ENCODE measurements around the gene SIGMAR1.
A peak's percentile ranks its signal among the peaks of the same experiment; 100 is the strongest.

SIGMAR1 gene

DNA sequence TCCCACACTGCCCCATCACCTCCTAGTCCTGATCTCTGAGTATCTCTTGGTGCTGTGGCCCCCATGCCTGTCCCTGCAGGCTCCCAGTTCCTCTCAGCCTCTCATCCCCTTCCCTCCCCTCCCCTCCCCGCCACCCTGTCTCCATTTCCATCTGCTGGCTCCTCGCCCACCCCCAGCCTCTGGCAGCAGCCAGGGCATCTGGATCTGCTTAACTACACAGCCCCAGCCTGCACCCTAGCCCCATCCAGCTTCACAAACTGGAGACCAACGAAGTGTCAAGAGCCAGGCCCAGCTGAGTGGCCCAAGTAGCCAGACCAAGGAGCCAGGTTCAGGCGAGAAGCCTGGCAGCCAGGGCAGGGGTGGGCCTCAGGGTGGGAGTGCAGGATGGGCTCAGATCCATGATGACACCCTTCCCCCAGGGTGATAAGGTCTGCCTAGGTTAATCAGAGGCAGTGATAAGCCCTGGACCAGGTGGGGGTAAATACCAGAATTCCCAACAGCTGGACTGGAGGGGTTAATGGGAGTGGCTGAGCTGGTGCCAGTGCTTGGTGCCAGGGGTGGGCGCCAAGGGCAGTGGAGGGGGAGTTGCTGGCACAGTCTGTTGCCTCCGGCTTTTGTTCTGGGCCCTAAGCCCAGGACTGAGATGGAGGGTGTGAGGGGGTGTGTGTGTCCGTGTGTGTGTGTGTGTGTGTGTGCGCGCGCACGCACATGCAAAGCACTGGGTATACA lies 16.9 kb upstream of the SIGMAR1 start:
- Histone ChIP-seq H4K12ac (ENCODE audit: low read depth, low read length) (no peak overlapping the region), H3K4ac (ENCODE audit: low read depth, low read length) (no peak overlapping the region), H3K14ac (ENCODE audit: low read length) (no peak overlapping the region), H2BK12ac (ENCODE audit: low read length) (no peak overlapping the region), H3K27ac (ENCODE audit: low read depth, low read length) (no peak overlapping the region), H3K9ac (ENCODE audit: low read length) (no peak overlapping the region), H2BK120ac (ENCODE audit: insufficient read depth, low read length, poor library complexity) (no peak overlapping the region), H3K18ac (ENCODE audit: low read length) (no peak overlapping the region), H4K91ac (ENCODE audit: low read depth, low read length) (no peak overlapping the region), H3K4me1 (ENCODE audit: control insufficient read depth in 1 of 2, insufficient read depth in 2 of 2, low read length in 2 of 2) (peaks cover 23 to 28% of the 10 kb centered on the region in 2 experiments), H3K36me3 (ENCODE audit: control insufficient read depth in 1 of 2, insufficient read depth in 2 of 2, low read length in 2 of 2) (peaks cover 3 to 4% of the 10 kb centered on the region in 2 experiments), H3K4me3 (ENCODE audit: low read depth, low read length) (no peak overlapping the region), H4K8ac (ENCODE audit: low read depth, low read length) (no peak overlapping the region), H2AK5ac (ENCODE audit: low read length) (no peak overlapping the region), H3K27me3 (ENCODE audit: insufficient read depth, low read length) (no peaks in the 10 kb centered on the region), H3K4me2 (ENCODE audit: low read length) (no peak overlapping the region), H3K23ac (ENCODE audit: low read length) (no peak overlapping the region), H3K79me2 (ENCODE audit: control insufficient read depth, insufficient read depth, low read length, poor library complexity) (no peaks in the 10 kb centered on the region), H2BK5ac (ENCODE audit: low read depth, low read length, poor library complexity) (no peak overlapping the region), H2AFZ (ENCODE audit: insufficient read depth, low read length, poor library complexity) (no peak overlapping the region), H3K79me1 (ENCODE audit: low read length) (peaks cover 4% of the 10 kb centered on the region), H3K9me3 (ENCODE audit: insufficient read depth, low read depth, low read length) (peaks cover 3% of the 10 kb centered on the region)
- no CpG with 5 or more reads among the region's 11 CpGs for WGBS (ENCODE audit: extremely low coverage, insufficient coverage, insufficient read length)
- DNase-seq: no peak

DNA sequence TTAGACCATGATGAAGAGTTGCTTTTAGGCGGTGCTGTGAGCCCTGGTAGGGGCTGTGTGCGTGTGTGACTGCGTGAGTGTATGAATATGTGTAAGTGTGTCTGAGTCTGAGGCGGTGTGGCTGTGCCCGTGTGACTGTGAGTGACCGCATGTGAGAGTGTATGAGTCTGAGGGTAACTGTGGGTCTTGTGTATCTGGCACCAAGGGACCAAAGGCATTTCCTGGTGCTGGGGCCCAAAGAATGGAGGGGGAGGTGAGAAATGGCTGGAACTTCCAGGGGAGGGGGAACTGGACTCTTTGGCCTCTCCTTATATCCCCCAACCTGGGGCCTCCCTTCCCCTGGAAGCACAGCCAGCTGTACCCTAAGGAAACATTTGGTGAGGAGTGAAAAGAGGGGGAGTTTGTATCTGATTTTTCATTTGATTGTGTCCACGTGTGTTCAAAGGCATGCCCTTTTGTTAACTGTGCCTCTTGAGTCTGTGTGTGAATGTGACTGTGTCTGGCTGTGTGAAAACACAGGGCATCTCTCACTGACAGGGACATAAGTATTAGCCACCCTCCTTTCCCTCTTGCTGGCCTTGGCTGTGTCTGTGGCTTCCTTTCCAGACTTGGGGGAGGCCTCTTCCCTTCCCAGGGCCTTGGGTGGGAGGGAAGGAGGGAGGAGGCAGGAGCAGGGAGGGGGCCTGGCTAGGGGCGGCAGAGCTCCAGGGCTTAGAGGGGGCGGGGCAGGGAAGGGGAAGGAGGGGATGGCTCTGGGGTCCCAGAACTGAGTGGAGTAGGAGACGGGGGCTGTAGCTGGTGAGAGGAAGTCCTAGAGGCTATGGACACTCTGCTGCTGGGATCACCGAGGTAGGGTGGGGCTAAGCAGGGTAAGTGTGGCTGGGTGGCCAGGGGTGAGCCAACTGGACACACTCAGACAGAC lies 15.8 kb upstream of the SIGMAR1 start:
- peak overlapping the region; percentile 6 for H3K14ac ChIP-seq (ENCODE audit: low read length)
- H3K4me3 ChIP-seq (ENCODE audit: low read depth, low read length): no peak overlapping the region
- no CpG with 5 or more reads among the region's 11 CpGs for WGBS (ENCODE audit: extremely low coverage, insufficient coverage, insufficient read length)

DNA sequence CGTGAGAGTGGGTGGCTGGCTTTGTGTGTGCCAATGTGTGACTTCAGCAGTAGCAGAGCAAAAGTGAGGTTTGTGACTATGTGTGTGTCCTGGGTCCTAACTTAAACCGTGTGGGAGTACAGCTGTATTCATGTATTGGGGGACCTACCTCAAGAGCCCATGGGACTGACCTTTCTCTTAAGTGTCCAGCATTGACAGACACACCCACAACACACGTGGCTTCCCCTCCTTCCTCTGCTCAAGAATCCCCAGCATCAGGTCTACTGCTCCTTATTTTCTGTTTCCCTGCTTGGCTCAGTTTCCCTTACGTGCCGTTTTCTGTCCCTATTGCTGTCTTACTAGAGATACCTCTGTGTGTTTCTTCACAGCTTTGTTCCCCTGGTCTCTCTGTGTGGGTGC lies 15.0 kb upstream of the SIGMAR1 start:
- H2BK120ac ChIP-seq (ENCODE audit: insufficient read depth, low read length, poor library complexity): no peak overlapping the region
- H3K18ac ChIP-seq (ENCODE audit: low read length): no peak overlapping the region
- peaks cover 4% of the 10 kb centered on the region for H3K79me1 ChIP-seq (ENCODE audit: low read length)
- no peak overlapping the region for H2AK5ac ChIP-seq (ENCODE audit: low read length)
- no peak overlapping the region for H4K12ac ChIP-seq (ENCODE audit: low read depth, low read length)
- no peak overlapping the region for H4K91ac ChIP-seq (ENCODE audit: low read depth, low read length)
- peaks cover 3% of the 10 kb centered on the region for H3K9me3 ChIP-seq (ENCODE audit: insufficient read depth, low read depth, low read length)
- H3K4me2 ChIP-seq (ENCODE audit: low read length): peak overlapping the region; percentile 53
- peaks cover 15 to 17% of the 10 kb centered on the region in 2 experiments for H3K36me3 ChIP-seq (ENCODE audit: control insufficient read depth in 1 of 2, insufficient read depth in 2 of 2, low read length in 2 of 2)
- no peaks in the 10 kb centered on the region for H3K27me3 ChIP-seq (ENCODE audit: insufficient read depth, low read length)
- peaks cover 29 to 30% of the 10 kb centered on the region in 2 experiments for H3K4me1 ChIP-seq (ENCODE audit: control insufficient read depth in 1 of 2, insufficient read depth in 2 of 2, low read length in 2 of 2)
- H3K23ac ChIP-seq (ENCODE audit: low read length): no peak overlapping the region
- no peak overlapping the region for H2BK12ac ChIP-seq (ENCODE audit: low read length)
- no peak overlapping the region for H2AFZ ChIP-seq (ENCODE audit: insufficient read depth, low read length, poor library complexity)
- H4K8ac ChIP-seq (ENCODE audit: low read depth, low read length): peak overlapping the region; percentile 11
- H3K79me2 ChIP-seq (ENCODE audit: control insufficient read depth, insufficient read depth, low read length, poor library complexity): peaks cover 2% of the 10 kb centered on the region
- H3K14ac ChIP-seq (ENCODE audit: low read length): peak overlapping the region; percentile 6
- H3K27ac ChIP-seq (ENCODE audit: low read depth, low read length): no peak overlapping the region
- H3K4ac ChIP-seq (ENCODE audit: low read depth, low read length): no peak overlapping the region
- no CpG with 5 or more reads among the region's 5 CpGs for WGBS (ENCODE audit: extremely low coverage, insufficient coverage, insufficient read length)
- DNase-seq: no peak
- H3K9ac ChIP-seq (ENCODE audit: low read length): no peak overlapping the region
- peak overlapping the region; percentile 55 for H3K4me3 ChIP-seq (ENCODE audit: low read depth, low read length)
- H2BK5ac ChIP-seq (ENCODE audit: low read depth, low read length, poor library complexity): no peak overlapping the region

More for the DNA sequence above, 15.8 kb upstream of the SIGMAR1 start:
- no peak overlapping the region for H3K4ac ChIP-seq (ENCODE audit: low read depth, low read length)
- no peak overlapping the region for H2BK120ac ChIP-seq (ENCODE audit: insufficient read depth, low read length, poor library complexity)
- H3K9ac ChIP-seq (ENCODE audit: low read length): no peak overlapping the region
- H3K79me2 ChIP-seq (ENCODE audit: control insufficient read depth, insufficient read depth, low read length, poor library complexity): no peaks in the 10 kb centered on the region
- H3K18ac ChIP-seq (ENCODE audit: low read length): no peak overlapping the region
- peaks cover 4% of the 10 kb centered on the region for H3K79me1 ChIP-seq (ENCODE audit: low read length)
- H2AK5ac ChIP-seq (ENCODE audit: low read length): no peak overlapping the region
- H4K91ac ChIP-seq (ENCODE audit: low read depth, low read length): no peak overlapping the region
- DNase-seq: no peak
- no peak overlapping the region for H3K23ac ChIP-seq (ENCODE audit: low read length)
- H4K8ac ChIP-seq (ENCODE audit: low read depth, low read length): no peak overlapping the region
- H3K4me1 ChIP-seq (ENCODE audit: control insufficient read depth in 1 of 2, insufficient read depth in 2 of 2, low read length in 2 of 2): peaks cover 23 to 28% of the 10 kb centered on the region in 2 experiments
- peaks cover 13% of the 10 kb centered on the region in 2 experiments for H3K36me3 ChIP-seq (ENCODE audit: control insufficient read depth in 1 of 2, insufficient read depth in 2 of 2, low read length in 2 of 2)
- H3K9me3 ChIP-seq (ENCODE audit: insufficient read depth, low read depth, low read length): peaks cover 3% of the 10 kb centered on the region
- no peak overlapping the region for H4K12ac ChIP-seq (ENCODE audit: low read depth, low read length)
- no peak overlapping the region for H3K4me2 ChIP-seq (ENCODE audit: low read length)
- H3K27me3 ChIP-seq (ENCODE audit: insufficient read depth, low read length): no peaks in the 10 kb centered on the region
- no peak overlapping the region for H2BK12ac ChIP-seq (ENCODE audit: low read length)
- no peak overlapping the region for H2AFZ ChIP-seq (ENCODE audit: insufficient read depth, low read length, poor library complexity)
- H2BK5ac ChIP-seq (ENCODE audit: low read depth, low read length, poor library complexity): no peak overlapping the region
- H3K27ac ChIP-seq (ENCODE audit: low read depth, low read length): no peak overlapping the region

DNA sequence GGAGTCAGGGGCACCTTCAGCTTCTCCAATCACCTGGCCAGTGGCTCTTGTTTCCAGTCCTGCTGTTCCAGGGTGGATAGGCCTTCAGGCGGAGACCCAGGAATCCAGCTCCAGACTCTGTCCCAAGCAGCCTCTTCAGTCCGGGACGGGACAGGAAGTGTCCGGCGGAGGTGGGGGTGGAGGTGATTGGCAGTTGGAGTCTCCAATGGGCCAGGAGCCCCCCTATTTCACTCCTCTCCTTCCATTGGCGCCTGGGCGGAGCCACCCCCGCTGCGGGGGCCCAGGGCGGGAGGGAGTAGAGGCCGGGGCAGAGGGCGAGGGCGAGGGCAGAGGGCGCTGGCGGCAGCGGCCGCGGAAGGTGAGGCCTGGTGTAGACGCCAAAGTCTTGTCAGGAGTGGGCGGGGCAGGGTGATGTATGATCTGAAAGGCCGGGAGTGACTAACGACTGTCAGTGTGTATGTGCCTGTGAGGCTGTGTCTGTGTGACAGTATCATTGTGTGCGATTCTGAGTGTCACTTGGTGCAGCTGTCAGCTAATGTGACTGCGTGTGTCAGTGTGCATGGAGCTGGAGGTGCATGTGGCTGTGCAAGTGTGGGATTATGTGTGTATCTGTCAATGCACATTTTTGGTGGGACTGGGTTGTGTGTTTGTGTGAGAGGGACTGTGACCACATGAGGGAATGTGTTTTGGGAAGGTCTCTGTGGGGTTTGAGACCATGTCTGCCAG lies 14.5 kb upstream of the SIGMAR1 start, which contains the start of gene IL11RA:
Gene IL11RA (plus strand): TSS at position 310 of the 726 bp plus-strand sequence. CDS start 3,033 bp downstream, outside the sequence.
- Histone ChIP-seq H2BK5ac (ENCODE audit: low read depth, low read length, poor library complexity) (peak within 1 kb of the TSS; percentile 11), H2AFZ (ENCODE audit: insufficient read depth, low read length, poor library complexity) (peak within 1 kb of the TSS; percentile 37), H2BK12ac (ENCODE audit: low read length) (no peak within 1 kb of the TSS), H3K27ac (ENCODE audit: low read depth, low read length) (peak within 1 kb of the TSS; percentile 30), H3K27me3 (ENCODE audit: insufficient read depth, low read length) (no peaks in the 10 kb centered on the region), H2BK120ac (ENCODE audit: insufficient read depth, low read length, poor library complexity) (peak within 1 kb of the TSS; percentile 18), H2AK5ac (ENCODE audit: low read length) (peak within 1 kb of the TSS; percentile 32), H3K18ac (ENCODE audit: low read length) (peak within 1 kb of the TSS; percentile 17), H3K4me2 (ENCODE audit: low read length) (peak within 1 kb of the TSS; percentile 53), H4K12ac (ENCODE audit: low read depth, low read length) (peak within 1 kb of the TSS; percentile 14), H3K9ac (ENCODE audit: low read length) (no peak within 1 kb of the TSS), H3K79me1 (ENCODE audit: low read length) (peaks cover 5% of the 10 kb centered on the region), H4K8ac (ENCODE audit: low read depth, low read length) (peak within 1 kb of the TSS; percentile 73), H3K9me3 (ENCODE audit: insufficient read depth, low read depth, low read length) (peaks cover 3% of the 10 kb centered on the region), H4K91ac (ENCODE audit: low read depth, low read length) (peak within 1 kb of the TSS; percentile 62), H3K23ac (ENCODE audit: low read length) (no peak within 1 kb of the TSS), H3K4me1 (ENCODE audit: control insufficient read depth in 1 of 2, insufficient read depth in 2 of 2, low read length in 2 of 2) (peaks cover 34 to 36% of the 10 kb centered on the region in 2 experiments), H3K36me3 (ENCODE audit: control insufficient read depth in 1 of 2, insufficient read depth in 2 of 2, low read length in 2 of 2) (peaks cover 15 to 17% of the 10 kb centered on the region in 2 experiments), H3K4ac (ENCODE audit: low read depth, low read length) (no peak within 1 kb of the TSS), H3K14ac (ENCODE audit: low read length) (peak within 1 kb of the TSS; percentile 34), H3K79me2 (ENCODE audit: control insufficient read depth, insufficient read depth, low read length, poor library complexity) (peaks cover 6% of the 10 kb centered on the region), H3K4me3 (ENCODE audit: low read depth, low read length) (peak within 1 kb of the TSS; percentile 55)
- WGBS (ENCODE audit: extremely low coverage, insufficient coverage, insufficient read length): no CpG with 5 or more reads among the region's 24 CpGs
- DNase-seq: peak; percentile 84 to 89

Data from trophoblast cell (in vitro differentiated cells and primary cell).